ENCODE measurements around the gene ACVR1C.

GRCh38 chr2:157559461-157559860 lies 69.2 kb downstream of the ACVR1C start:
- TF ChIP-seq POLR2A (IDR thresholded peaks at IDR 0.05) (no peak), CTCF (IDR thresholded peaks at IDR 0.05) (no peak), POLR2AphosphoS5 (IDR thresholded peaks at IDR 0.05) (no peak)
